NK-92 treated with Interleukin-12 subunit alpha and Interleukin-12 subunit beta, amount 100 ng/mL, for 24 hours (cell line): Measurements from ENCODE around the gene IGFBP4.
A peak's percentile ranks its signal among the peaks of the same experiment; 100 is the strongest.

Source experiments
- DNase-seq: peaks from one replicate; lab custom pipeline; 2025; lab: John Stamatoyannopoulos, UW

Gene IGFBP4

GRCh38 chr17:40432864-40433528 is 10.3 kb upstream of the IGFBP4 start:
- DNase-seq, result no peak

GRCh38 chr17:40433551-40434415 is 9.5 kb upstream of the IGFBP4 start:
- no peak for DNase-seq

- DNase-seq, result no peak
Observed at GRCh38 chr17:40436636-40437035, 6.6 kb upstream of the IGFBP4 start.

GRCh38 chr17:40437095-40437732 is 6.0 kb upstream of the IGFBP4 start:
- no peak for DNase-seq

- no peak for DNase-seq
Observed at GRCh38 chr17:40440166-40440565, 3.1 kb upstream of the IGFBP4 start.

GRCh38 chr17:40442392-40443195 is 656 bp upstream of the IGFBP4 start:
- no peak for DNase-seq

- no peak for DNase-seq
Observed at GRCh38 chr17:40443988-40444899, 994 bp downstream of the IGFBP4 start.

- DNase-seq, result no peak
Observed at GRCh38 chr17:40445751-40446468, 2.7 kb downstream of the IGFBP4 start.

GRCh38 chr17:40447148-40447644 is 3.9 kb downstream of the IGFBP4 start:
- no peak for DNase-seq

- DNase-seq, result no peak
Observed at GRCh38 chr17:40447806-40448205, 4.6 kb downstream of the IGFBP4 start.

- DNase-seq, result no peak
Observed at GRCh38 chr17:40448213-40448638, 5.0 kb downstream of the IGFBP4 start.

- DNase-seq, result no peak
Observed at GRCh38 chr17:40448639-40449261, 5.5 kb downstream of the IGFBP4 start.

GRCh38 chr17:40450175-40450574 is 6.9 kb downstream of the IGFBP4 start:
- peak; percentile 25 for DNase-seq

- no peak for DNase-seq
Observed at GRCh38 chr17:40451420-40451819, 8.2 kb downstream of the IGFBP4 start.

- no peak for DNase-seq
Observed at GRCh38 chr17:40452216-40452787, 9.1 kb downstream of the IGFBP4 start.

- no peak for DNase-seq
Observed at GRCh38 chr17:40452921-40453378, 9.7 kb downstream of the IGFBP4 start.

- no peak for DNase-seq
Observed at GRCh38 chr17:40453881-40454612, 10.8 kb downstream of the IGFBP4 start.

GRCh38 chr17:40454613-40454995 is 11.4 kb downstream of the IGFBP4 start:
- DNase-seq, result no peak
